Chondrocyte (in vitro differentiated cells): ENCODE measurements around the gene ADCYAP1R1. TPM values are rescaled to one million over a fixed set of nuclear protein-coding genes. Genes with fewer than 3 reads are reported as not detected.

ENCODE experiments used
- DNase-seq: peaks from one replicate; pipeline ENCODE4 v3.0.0; 2021; ENCODE audit warnings: mixed read lengths, low spot score
- H3K27ac Mint-ChIP-seq: one replicate; pipeline ENCODE4 v1.8.0; 2021; ENCODE audit warnings: mild to moderate bottlenecking, moderate library complexity, mixed read lengths; ENCODE audit not compliant: unreplicated experiment
- H3K27me3 Mint-ChIP-seq: 2 replicates; pipeline ENCODE4 v1.8.0; 2021; ENCODE audit warnings: low read depth, mixed read lengths
- H3K36me3 Mint-ChIP-seq: 2 replicates; pipeline ENCODE4 v1.8.0; 2021; ENCODE audit warnings: low read depth, mixed read lengths
- H3K4me1 Mint-ChIP-seq: 2 replicates; pipeline ENCODE4 v1.8.0; 2021; ENCODE audit warnings: low read depth, mild to moderate bottlenecking, mixed read lengths
- H3K4me3 Mint-ChIP-seq: one replicate; pipeline ENCODE4 v1.8.0; 2021; ENCODE audit warnings: mild to moderate bottlenecking, moderate library complexity, mixed read lengths; ENCODE audit not compliant: unreplicated experiment
- H3K9me3 Mint-ChIP-seq: 2 replicates; pipeline ENCODE4 v1.8.0; 2021; ENCODE audit warnings: low read depth, mixed read lengths
- CTCF ChIP-seq: fragments of 200-600 bp; sonication (generic); IDR thresholded peaks from 2 replicates; pipeline ENCODE4 v1.5.0; 2021; ENCODE audit warnings: antibody characterized with exemption, mild to moderate bottlenecking, moderate library complexity
- total RNA-seq: library from RNA; stranded (reverse); gene quantifications from 3 replicates; pipeline ENCODE4 v1.2.1, GENCODE V29; 2021

Gene ADCYAP1R1
- total RNA-seq, 1 donor from 2014 or later = not detected

GRCh38 chr7:31125171-31125570, 73.1 kb downstream of the ADCYAP1R1 start:
- no peak overlapping the region for H3K27ac Mint-ChIP-seq

GRCh38 chr7:31126976-31127375, 74.9 kb downstream of the ADCYAP1R1 start:
- peak; percentile 78 for TF ChIP-seq CTCF
- no peak overlapping the region for H3K27ac Mint-ChIP-seq
- peaks cover 3% of the 10 kb centered on the region for H3K9me3 Mint-ChIP-seq
- no peaks in the 10 kb centered on the region for H3K4me1 Mint-ChIP-seq
- no peaks in the 10 kb centered on the region for H3K36me3 Mint-ChIP-seq
- no peak for DNase-seq
- H3K4me3 Mint-ChIP-seq = no peak overlapping the region
- peaks cover 43% of the 10 kb centered on the region for H3K27me3 Mint-ChIP-seq

More at GRCh38 chr7:31125171-31125570, 73.1 kb downstream of the ADCYAP1R1 start:
- peaks cover 39% of the 10 kb centered on the region for H3K27me3 Mint-ChIP-seq
- no peak for DNase-seq
- no peaks in the 10 kb centered on the region for H3K4me1 Mint-ChIP-seq
- no peaks in the 10 kb centered on the region for H3K36me3 Mint-ChIP-seq
- TF ChIP-seq CTCF = no peak
- H3K4me3 Mint-ChIP-seq = no peak overlapping the region
- H3K9me3 Mint-ChIP-seq = no peaks in the 10 kb centered on the region

- DNase-seq = no peak
- Mint-ChIP-seq H3K27ac (no peak overlapping the region), H3K36me3 (no peaks in the 10 kb centered on the region), H3K4me1 (no peaks in the 10 kb centered on the region), H3K27me3 (peaks cover 31% of the 10 kb centered on the region), H3K4me3 (no peak overlapping the region), H3K9me3 (peaks cover 3% of the 10 kb centered on the region)
- TF ChIP-seq CTCF = peak; percentile 25
Observed at GRCh38 chr7:31129067-31129466, 77.0 kb downstream of the ADCYAP1R1 start.

- Mint-ChIP-seq H3K27me3 (peaks cover 18% of the 10 kb centered on the region), H3K36me3 (no peaks in the 10 kb centered on the region), H3K27ac (no peak overlapping the region), H3K4me1 (peaks cover 3% of the 10 kb centered on the region), H3K9me3 (peaks cover 3% of the 10 kb centered on the region), H3K4me3 (no peak overlapping the region)
- no peak for DNase-seq
- TF ChIP-seq CTCF = no peak
Observed at GRCh38 chr7:31133497-31133896, 81.4 kb downstream of the ADCYAP1R1 start.

- Mint-ChIP-seq H3K4me3 (peak overlapping the region; percentile 32), H3K4me1 (peaks cover 3% of the 10 kb centered on the region), H3K27ac (no peak overlapping the region), H3K9me3 (peaks cover 3% of the 10 kb centered on the region), H3K27me3 (peaks cover 11% of the 10 kb centered on the region), H3K36me3 (no peaks in the 10 kb centered on the region)
- TF ChIP-seq CTCF = peak; percentile 90
- no peak for DNase-seq
Observed at GRCh38 chr7:31134246-31135188, 82.4 kb downstream of the ADCYAP1R1 start.
